ENCODE data around the gene CAMKK1.
"Not testable (repeated sequence)": the region's sequence is repeated elsewhere in the genome, so short reads cannot be mapped to it uniquely, and the experiment has no call there.

Gene CAMKK1

DNA sequence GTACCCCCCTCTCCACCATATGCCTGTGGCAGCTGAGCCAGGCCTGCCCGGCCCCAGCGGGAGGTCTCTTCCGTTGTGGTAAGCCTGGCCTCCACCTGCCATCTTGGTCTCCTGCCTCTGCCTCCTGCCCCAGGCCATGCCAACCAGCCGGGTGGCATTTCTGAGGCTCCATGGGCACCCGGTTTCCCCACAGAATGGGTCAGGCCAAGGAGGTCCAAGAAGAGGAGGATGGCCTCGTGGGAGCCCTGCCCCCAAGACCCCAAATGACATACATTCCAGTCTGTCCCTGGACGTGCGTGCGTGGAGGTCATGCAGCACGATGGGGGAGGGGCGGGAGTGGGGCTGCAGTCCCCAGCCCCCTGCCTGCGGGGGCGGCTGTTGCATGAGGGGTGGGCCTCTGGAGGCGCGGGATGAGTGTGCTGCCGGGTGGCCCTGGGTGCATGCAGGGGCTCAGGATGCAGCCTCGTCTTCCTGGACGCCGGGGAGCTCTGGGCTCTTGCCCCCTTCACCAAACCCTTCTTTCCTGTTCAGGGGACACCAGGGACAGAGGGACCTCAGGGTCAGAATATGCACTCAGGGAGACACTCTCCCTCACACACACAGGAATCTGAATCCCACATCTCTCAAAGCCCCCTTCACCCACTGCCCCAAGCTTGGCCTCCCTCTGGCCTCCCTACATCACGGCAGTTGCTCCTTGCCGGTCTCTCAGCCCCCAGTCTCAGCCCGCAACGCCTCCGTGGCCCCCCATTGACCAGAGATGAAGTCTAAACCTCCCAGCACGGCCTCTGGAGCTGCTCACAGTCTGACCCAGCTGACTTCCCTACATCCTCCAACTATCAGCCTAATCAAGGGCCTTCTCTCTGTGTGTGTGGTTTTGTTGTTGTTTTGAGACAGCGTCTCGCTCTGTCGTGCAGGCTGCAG, 30.8 kb downstream of the CAMKK1 start:
- no peak for DNase-seq (ENCODE audit: low read depth, low spot score)
- no peak overlapping the region for H3K4me3 ChIP-seq (ENCODE audit: low read length)
- no peak overlapping the region for H3K27ac ChIP-seq (ENCODE audit: low read length)
- H3K27me3 ChIP-seq (ENCODE audit: control insufficient read depth, insufficient read depth, low read length) = no peaks in the 10 kb centered on the region
- H3K9me3 ChIP-seq (ENCODE audit: control insufficient read depth, insufficient read depth, low read length) = no peaks in the 10 kb centered on the region
- no CpG with 5 or more reads among the region's 28 CpGs for WGBS (ENCODE audit: insufficient coverage, insufficient read length)
- peaks cover 12% of the 10 kb centered on the region for H3K36me3 ChIP-seq (ENCODE audit: control insufficient read depth, insufficient read depth, low read length)
- no peaks in the 10 kb centered on the region for H3K4me1 ChIP-seq (ENCODE audit: control insufficient read depth, insufficient read depth, low read length)

DNA sequence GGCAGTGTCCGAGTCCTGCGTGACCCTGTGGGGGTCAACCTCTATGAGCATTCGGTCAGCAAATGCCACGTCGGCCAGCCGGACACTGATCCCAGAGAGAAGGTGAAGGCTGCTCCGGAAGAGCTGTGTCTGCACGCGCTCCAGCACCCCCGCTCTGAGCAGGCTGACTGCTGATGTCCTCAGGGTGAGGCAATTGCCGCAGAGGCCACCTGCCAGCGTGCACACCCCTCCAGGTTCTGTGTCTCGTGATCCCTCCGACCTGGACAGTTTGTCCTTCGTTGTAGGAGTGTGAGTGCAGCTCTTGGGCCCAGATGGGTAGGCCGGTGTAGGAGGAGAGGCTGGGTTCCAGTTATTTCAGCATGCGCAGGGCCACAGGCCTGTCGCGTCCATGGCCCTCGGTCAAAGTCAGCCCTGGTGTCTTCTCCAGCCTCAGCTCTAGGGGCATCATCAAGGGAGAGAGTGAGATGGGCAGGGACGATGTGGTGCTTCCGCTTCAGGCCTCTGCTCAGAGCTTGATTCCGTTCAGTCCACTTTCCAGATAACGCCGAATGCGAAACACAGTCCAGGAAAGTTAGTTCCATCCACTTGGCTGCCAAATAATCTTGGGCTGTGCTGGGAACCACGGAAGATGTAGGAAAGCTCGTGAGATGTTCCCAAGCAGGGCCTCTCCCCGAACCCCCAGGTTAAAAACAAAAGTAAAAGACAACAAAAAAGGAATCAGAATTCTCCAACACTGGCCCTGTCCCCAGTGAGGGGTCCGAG, 31.7 kb downstream of the CAMKK1 start:
- no peaks in the 10 kb centered on the region for H3K27me3 ChIP-seq (ENCODE audit: control insufficient read depth, insufficient read depth, low read length)
- H3K4me3 ChIP-seq (ENCODE audit: low read length) = no peak overlapping the region
- H3K36me3 ChIP-seq (ENCODE audit: control insufficient read depth, insufficient read depth, low read length) = peaks cover 11% of the 10 kb centered on the region
- H3K27ac ChIP-seq (ENCODE audit: low read length) = no peak overlapping the region
- H3K9me3 ChIP-seq (ENCODE audit: control insufficient read depth, insufficient read depth, low read length) = no peaks in the 10 kb centered on the region
- WGBS (ENCODE audit: insufficient coverage, insufficient read length) = no CpG with 5 or more reads among the region's 30 CpGs
- H3K4me1 ChIP-seq (ENCODE audit: control insufficient read depth, insufficient read depth, low read length) = no peaks in the 10 kb centered on the region
- DNase-seq (ENCODE audit: low read depth, low spot score) = no peak

DNA sequence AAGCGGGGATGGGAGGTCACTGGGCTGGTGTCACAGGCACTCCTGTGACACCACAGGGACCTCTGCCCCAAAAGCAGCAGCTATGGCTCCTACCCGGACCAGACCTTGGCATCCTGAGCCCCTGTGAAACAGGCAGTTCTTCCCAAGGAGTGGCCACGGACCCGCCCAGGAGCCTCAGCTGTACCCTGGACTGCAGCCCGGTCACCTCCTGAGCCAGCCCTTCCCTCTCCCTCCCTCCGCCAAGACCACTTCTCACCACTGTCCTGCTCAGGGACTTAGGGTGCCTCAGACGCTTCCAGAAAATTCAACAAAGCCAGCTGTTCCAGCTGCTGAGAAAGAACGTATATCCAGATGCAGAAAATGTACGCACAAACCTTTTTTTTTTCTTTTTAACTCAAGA, 32.9 kb downstream of the CAMKK1 start:
- no peaks in the 10 kb centered on the region for H3K27me3 ChIP-seq (ENCODE audit: control insufficient read depth, insufficient read depth, low read length)
- no peak overlapping the region for H3K4me3 ChIP-seq (ENCODE audit: low read length)
- no peaks in the 10 kb centered on the region for H3K4me1 ChIP-seq (ENCODE audit: control insufficient read depth, insufficient read depth, low read length)
- H3K36me3 ChIP-seq (ENCODE audit: control insufficient read depth, insufficient read depth, low read length) = peaks cover 11% of the 10 kb centered on the region
- no peak for DNase-seq (ENCODE audit: low read depth, low spot score)
- no peaks in the 10 kb centered on the region for H3K9me3 ChIP-seq (ENCODE audit: control insufficient read depth, insufficient read depth, low read length)
- no peak overlapping the region for H3K27ac ChIP-seq (ENCODE audit: low read length)
- no CpG with 5 or more reads among the region's 9 CpGs for WGBS (ENCODE audit: insufficient coverage, insufficient read length)

DNA sequence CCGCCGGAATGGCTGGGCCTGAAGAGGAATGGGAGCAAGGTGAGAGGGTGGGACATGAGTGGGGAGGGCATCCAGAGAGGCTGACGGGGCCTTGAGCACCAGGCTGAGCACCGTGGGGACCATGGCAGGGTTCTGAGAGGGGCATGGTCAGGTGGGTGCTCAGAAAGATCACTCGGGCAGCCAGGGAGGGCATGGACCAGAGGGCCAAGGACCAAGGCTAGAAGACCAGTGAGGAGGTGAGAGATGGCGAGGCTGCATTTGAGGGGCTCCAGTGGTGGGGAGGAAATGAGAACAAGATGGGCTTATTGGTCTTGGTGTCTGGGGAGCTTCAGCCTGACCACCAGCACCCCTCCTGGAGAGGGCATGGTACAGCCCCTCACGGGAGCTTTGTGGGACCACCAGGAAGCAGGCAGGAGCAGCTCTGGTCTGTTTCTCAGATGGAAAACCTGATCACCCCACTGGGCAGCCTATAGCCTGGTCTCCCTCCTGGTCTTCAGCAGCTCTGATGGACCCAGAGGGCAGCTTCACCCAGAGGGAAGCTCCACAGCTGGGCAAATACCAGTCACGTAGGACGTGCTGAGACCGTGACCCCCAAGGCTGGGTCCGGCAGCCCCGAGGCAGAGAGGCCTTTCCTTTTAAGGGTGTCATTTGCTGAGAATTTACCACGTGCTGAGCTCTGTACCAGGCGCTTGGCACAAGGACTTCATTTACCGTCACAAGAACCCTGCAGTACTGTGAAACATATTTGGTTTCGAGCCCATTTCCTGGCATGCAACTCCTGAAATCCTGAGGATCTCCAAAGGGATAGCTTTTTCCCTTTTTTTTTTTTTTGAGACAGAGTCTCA, 35.4 kb downstream of the CAMKK1 start:
- Histone ChIP-seq H3K4me3 (ENCODE audit: low read length) (no peak overlapping the region), H3K36me3 (ENCODE audit: control insufficient read depth, insufficient read depth, low read length) (peaks cover 11% of the 10 kb centered on the region), H3K27ac (ENCODE audit: low read length) (no peak overlapping the region), H3K27me3 (ENCODE audit: control insufficient read depth, insufficient read depth, low read length) (no peaks in the 10 kb centered on the region), H3K4me1 (ENCODE audit: control insufficient read depth, insufficient read depth, low read length) (no peaks in the 10 kb centered on the region), H3K9me3 (ENCODE audit: control insufficient read depth, insufficient read depth, low read length) (no peaks in the 10 kb centered on the region)
- no peak for DNase-seq (ENCODE audit: low read depth, low spot score)
- WGBS (ENCODE audit: insufficient coverage, insufficient read length) = no CpG with 5 or more reads among the region's 16 CpGs

DNA sequence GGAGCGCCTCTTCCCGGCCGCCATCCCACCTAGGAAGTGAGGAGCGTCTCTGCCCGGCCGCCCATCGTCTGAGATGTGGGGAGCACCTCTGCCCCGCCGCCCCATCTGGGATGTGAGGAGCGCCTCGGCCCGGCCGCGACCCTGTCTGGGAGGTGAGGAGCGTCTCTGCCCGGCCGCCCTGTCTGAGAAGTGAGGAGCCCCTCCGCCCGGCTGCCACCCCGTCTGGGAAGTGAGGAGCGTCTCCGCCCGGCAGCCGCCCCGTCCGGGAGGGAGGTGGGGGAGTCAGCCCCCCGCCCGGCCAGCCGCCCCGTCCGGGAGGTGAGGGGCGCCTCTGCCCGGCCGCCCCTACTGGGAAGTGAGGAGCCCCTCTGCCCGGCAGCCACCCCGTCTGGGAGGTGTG, 38.6 kb downstream of the CAMKK1 start:
- H3K9me3 ChIP-seq (ENCODE audit: control insufficient read depth, insufficient read depth, low read length); H3K4me3 ChIP-seq (ENCODE audit: low read length); DNase-seq (ENCODE audit: low read depth, low spot score); H3K27ac ChIP-seq (ENCODE audit: low read length); H3K36me3 ChIP-seq (ENCODE audit: control insufficient read depth, insufficient read depth, low read length); H3K27me3 ChIP-seq (ENCODE audit: control insufficient read depth, insufficient read depth, low read length); H3K4me1 ChIP-seq (ENCODE audit: control insufficient read depth, insufficient read depth, low read length): not testable (repeated sequence)
- no CpG with 5 or more reads among the region's 36 CpGs for WGBS (ENCODE audit: insufficient coverage, insufficient read length)

DNA sequence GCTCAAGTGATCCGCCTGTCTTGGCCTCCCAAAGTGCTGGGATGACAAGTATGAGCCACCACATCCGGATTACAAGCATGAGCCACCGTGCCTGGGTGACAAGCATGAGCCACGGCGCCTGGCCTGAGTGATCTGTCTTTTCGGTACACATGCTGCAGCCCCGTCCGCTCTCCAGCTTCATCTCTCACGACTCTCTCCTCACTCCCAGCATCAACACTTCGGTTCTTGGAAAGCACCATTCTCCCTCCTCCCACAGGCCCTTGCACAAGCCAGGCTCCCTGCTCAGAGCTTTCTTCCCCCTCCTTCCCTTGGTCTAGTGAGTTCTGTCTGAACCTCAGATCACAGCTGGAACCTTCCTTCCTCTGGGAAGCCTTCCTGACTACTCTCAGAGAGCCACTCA, 40.3 kb downstream of the CAMKK1 start:
- no peak for DNase-seq (ENCODE audit: low read depth, low spot score)
- no peaks in the 10 kb centered on the region; the same call in 1 of the 2 replicates for H3K4me1 ChIP-seq (ENCODE audit: control insufficient read depth, insufficient read depth, low read length)
- WGBS (ENCODE audit: insufficient coverage, insufficient read length) = no CpG with 5 or more reads among the region's 10 CpGs

DNA sequence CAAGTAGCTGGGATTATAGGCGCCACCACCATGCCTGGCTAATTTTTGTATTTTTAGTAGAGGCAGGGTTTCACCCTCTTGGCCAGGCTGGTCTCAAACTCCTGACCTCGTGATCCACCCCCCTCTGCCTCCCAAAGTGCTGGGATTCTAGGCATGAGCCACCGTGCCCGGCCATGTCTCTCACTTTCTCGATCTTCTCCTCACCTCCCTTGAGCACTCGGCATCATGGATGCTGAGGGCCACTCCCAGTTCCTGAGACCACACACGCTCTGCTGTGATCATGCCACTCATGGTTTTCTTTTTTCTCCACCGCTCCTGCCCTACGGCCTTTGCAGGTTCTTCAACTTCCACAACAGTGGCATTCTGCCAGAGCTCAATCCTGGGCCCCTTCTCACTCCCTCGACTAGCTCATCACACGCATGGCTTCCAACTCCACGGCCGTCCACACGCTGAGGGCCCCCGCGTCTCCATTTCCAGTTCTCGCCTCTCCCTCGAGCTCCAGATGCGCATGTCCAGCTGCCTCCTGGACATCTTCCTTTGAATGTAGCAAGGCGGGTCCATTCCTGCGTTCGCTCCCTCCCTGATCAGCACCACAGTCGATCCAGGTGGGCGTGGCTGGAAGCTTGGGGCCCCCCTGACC, 41.3 kb downstream of the CAMKK1 start:
- no peaks in the 10 kb centered on the region; the same call in 1 of the 2 replicates for H3K4me1 ChIP-seq (ENCODE audit: control insufficient read depth, insufficient read depth, low read length)
- H3K27ac ChIP-seq (ENCODE audit: low read length) = no peak overlapping the region
- H3K27me3 ChIP-seq (ENCODE audit: control insufficient read depth, insufficient read depth, low read length) = no peaks in the 10 kb centered on the region
- H3K9me3 ChIP-seq (ENCODE audit: control insufficient read depth, insufficient read depth, low read length) = no peaks in the 10 kb centered on the region
- no peaks in the 10 kb centered on the region for H3K36me3 ChIP-seq (ENCODE audit: control insufficient read depth, insufficient read depth, low read length)
- no peak for DNase-seq (ENCODE audit: low read depth, low spot score)
- H3K4me3 ChIP-seq (ENCODE audit: low read length) = no peak overlapping the region
- no CpG with 5 or more reads among the region's 24 CpGs for whole genome bisulfite sequencing (ENCODE audit: insufficient coverage, insufficient read length)

More for the DNA sequence above, 40.3 kb downstream of the CAMKK1 start:
- no peaks in the 10 kb centered on the region for H3K36me3 ChIP-seq (ENCODE audit: control insufficient read depth, insufficient read depth, low read length)
- H3K9me3 ChIP-seq (ENCODE audit: control insufficient read depth, insufficient read depth, low read length) = no peaks in the 10 kb centered on the region
- no peak overlapping the region for H3K4me3 ChIP-seq (ENCODE audit: low read length)
- H3K27me3 ChIP-seq (ENCODE audit: control insufficient read depth, insufficient read depth, low read length) = no peaks in the 10 kb centered on the region
- no peak overlapping the region for H3K27ac ChIP-seq (ENCODE audit: low read length)

DNA sequence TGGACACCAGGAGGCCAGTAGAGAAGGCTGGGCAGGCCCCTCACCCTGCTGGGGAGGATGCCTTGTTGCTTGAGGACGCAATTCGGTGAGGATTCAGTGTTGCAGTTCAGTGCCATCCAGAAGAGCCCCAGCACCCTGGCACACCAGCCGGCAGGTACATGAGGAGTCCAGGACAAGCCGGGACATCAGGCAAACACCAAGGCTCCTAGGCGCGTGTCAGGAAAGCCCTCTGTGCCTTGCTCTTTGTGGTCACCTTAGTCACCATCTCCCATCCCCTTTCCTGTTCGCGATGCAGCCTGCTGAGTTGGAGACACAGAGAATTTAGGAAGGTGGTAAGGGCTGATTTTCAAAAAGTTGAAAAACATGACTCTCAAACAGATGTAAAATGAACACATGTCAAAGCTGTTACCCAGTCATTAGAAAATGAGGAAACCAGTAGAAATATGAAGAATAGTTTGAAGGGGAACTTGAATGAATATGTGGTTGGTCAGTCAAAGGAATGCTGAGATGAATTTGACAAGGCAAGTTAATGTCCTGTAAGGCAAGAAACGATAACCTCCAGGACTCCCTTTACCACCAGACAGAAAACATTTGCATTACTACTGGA, 44.5 kb downstream of the CAMKK1 start:
- Histone ChIP-seq H3K27ac (ENCODE audit: low read length) (no peak overlapping the region), H3K4me1 (ENCODE audit: control insufficient read depth, insufficient read depth, low read length) (no peaks in the 10 kb centered on the region; the same call in 1 of the 2 replicates), H3K9me3 (ENCODE audit: control insufficient read depth, insufficient read depth, low read length) (no peaks in the 10 kb centered on the region), H3K4me3 (ENCODE audit: low read length) (no peak overlapping the region), H3K27me3 (ENCODE audit: control insufficient read depth, insufficient read depth, low read length) (no peaks in the 10 kb centered on the region), H3K36me3 (ENCODE audit: control insufficient read depth, insufficient read depth, low read length) (no peaks in the 10 kb centered on the region)
- no CpG with 5 or more reads among the region's 9 CpGs for WGBS (ENCODE audit: insufficient coverage, insufficient read length)
- DNase-seq (ENCODE audit: low read depth, low spot score) = no peak

DNA sequence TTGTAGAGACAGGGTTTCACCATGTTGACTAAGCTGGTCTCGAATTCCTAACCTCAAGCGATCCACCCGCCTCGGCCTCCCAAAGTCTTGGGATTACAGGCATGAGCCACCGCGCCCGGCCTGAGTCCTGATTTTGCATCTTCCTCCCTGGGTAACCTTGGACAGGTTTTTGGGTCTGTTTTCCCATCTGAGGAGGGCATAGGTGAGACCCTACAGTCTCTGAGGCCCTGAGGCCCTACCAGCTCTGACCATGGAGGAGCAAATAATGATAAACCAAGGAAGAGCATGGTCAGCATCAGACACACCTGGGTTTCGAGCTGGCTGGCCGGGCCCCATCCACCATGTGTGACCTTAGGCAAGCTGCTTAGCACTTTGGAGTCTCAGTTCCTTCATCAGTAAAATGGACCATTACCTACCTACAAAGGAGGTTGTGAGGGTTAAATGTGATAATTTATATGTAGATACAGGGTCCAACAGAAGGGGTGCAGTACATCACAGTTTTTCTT, 45.6 kb downstream of the CAMKK1 start:
- H3K27ac ChIP-seq (ENCODE audit: low read length) = no peak overlapping the region
- WGBS (ENCODE audit: insufficient coverage, insufficient read length) = no CpG with 5 or more reads among the region's 9 CpGs
- DNase-seq (ENCODE audit: low read depth, low spot score) = no peak
- H3K9me3 ChIP-seq (ENCODE audit: control insufficient read depth, insufficient read depth, low read length) = no peaks in the 10 kb centered on the region
- no peaks in the 10 kb centered on the region for H3K36me3 ChIP-seq (ENCODE audit: control insufficient read depth, insufficient read depth, low read length)
- no peaks in the 10 kb centered on the region for H3K27me3 ChIP-seq (ENCODE audit: control insufficient read depth, insufficient read depth, low read length)
- H3K4me1 ChIP-seq (ENCODE audit: control insufficient read depth, insufficient read depth, low read length) = no peaks in the 10 kb centered on the region; the same call in 1 of the 2 replicates
- no peak overlapping the region for H3K4me3 ChIP-seq (ENCODE audit: low read length)

All from iPS DF 6.9 (cell line).